ENCODE measurements around the gene OSBP2.

The OSBP2 gene

GRCh38 chr22:30809086-30809485 lies 114.4 kb downstream of the OSBP2 start:
- H3K4me3 ChIP-seq (replicated peaks in 1 of 2; ENCODE audit: low read depth in 2 of 2, low read length in 2 of 2), result no peak overlapping the region
- peak in 1 of 2 donors; percentile 45 for DNase-seq (ENCODE audit: low read depth in 2 of 2)
- no peak for TF ChIP-seq CTCF (IDR thresholded peaks at IDR 0.05; ENCODE audit: low read depth, low read length)

GRCh38 chr22:30810105-30810504 lies 115.4 kb downstream of the OSBP2 start:
- no peak for TF ChIP-seq CTCF (IDR thresholded peaks at IDR 0.05; ENCODE audit: low read depth, low read length)
- H3K4me3 ChIP-seq (replicated peaks in 1 of 2; ENCODE audit: low read depth in 2 of 2, low read length in 2 of 2), result no peak overlapping the region
- DNase-seq (ENCODE audit: low read depth in 2 of 2), result no peak

- TF ChIP-seq CTCF (IDR thresholded peaks at IDR 0.05; ENCODE audit: low read depth, low read length), result no peak
- DNase-seq (ENCODE audit: low read depth in 2 of 2), result no peak
- no peak overlapping the region for H3K4me3 ChIP-seq (replicated peaks in 1 of 2; ENCODE audit: low read depth in 2 of 2, low read length in 2 of 2)
Measured at GRCh38 chr22:30813936-30814335, 119.3 kb downstream of the OSBP2 start.

- TF ChIP-seq CTCF (IDR thresholded peaks at IDR 0.05; ENCODE audit: low read depth, low read length), result no peak
- H3K4me3 ChIP-seq (replicated peaks in 1 of 2; ENCODE audit: low read depth in 2 of 2, low read length in 2 of 2), result no peak overlapping the region
- DNase-seq (ENCODE audit: low read depth in 2 of 2), result no peak
Measured at GRCh38 chr22:30816413-30816812, 121.7 kb downstream of the OSBP2 start.

- no peak overlapping the region for H3K4me3 ChIP-seq (replicated peaks in 1 of 2; ENCODE audit: low read depth in 2 of 2, low read length in 2 of 2)
- no peak for DNase-seq (ENCODE audit: low read depth in 2 of 2)
- TF ChIP-seq CTCF (IDR thresholded peaks at IDR 0.05; ENCODE audit: low read depth, low read length), result no peak
Measured at GRCh38 chr22:30821381-30821780, 126.7 kb downstream of the OSBP2 start.

GRCh38 chr22:30821863-30822215 lies 127.2 kb downstream of the OSBP2 start:
- no peak for TF ChIP-seq CTCF (IDR thresholded peaks at IDR 0.05; ENCODE audit: low read depth, low read length)
- peak overlapping the region; percentile 42 to 52 for H3K4me3 ChIP-seq (replicated peaks in 1 of 2; ENCODE audit: low read depth in 2 of 2, low read length in 2 of 2)
- no peak for DNase-seq (ENCODE audit: low read depth in 2 of 2)

- no peak for DNase-seq (ENCODE audit: low read depth in 2 of 2)
- H3K4me3 ChIP-seq (replicated peaks in 1 of 2; ENCODE audit: low read depth in 2 of 2, low read length in 2 of 2), result peak overlapping the region; percentile 42 to 52
Measured at GRCh38 chr22:30822216-30823014, 127.7 kb downstream of the OSBP2 start.

More at GRCh38 chr22:30822216-30823014, 127.7 kb downstream of the OSBP2 start:
- TF ChIP-seq CTCF (IDR thresholded peaks at IDR 0.05; ENCODE audit: low read depth, low read length), result no peak
